ENCODE measurements around the gene IFRD2. TPM values are rescaled to one million over a fixed set of nuclear protein-coding genes. Genes with fewer than 3 reads are reported as not detected.
"Not testable (repeated sequence)": the region's sequence is repeated elsewhere in the genome, so short reads cannot be mapped to it uniquely, and the experiment has no call there.

The IFRD2 gene
- total and polyA plus RNA-seq, 2 experiments from 2014 or later = 41.4 to 71.6 TPM

DNA sequence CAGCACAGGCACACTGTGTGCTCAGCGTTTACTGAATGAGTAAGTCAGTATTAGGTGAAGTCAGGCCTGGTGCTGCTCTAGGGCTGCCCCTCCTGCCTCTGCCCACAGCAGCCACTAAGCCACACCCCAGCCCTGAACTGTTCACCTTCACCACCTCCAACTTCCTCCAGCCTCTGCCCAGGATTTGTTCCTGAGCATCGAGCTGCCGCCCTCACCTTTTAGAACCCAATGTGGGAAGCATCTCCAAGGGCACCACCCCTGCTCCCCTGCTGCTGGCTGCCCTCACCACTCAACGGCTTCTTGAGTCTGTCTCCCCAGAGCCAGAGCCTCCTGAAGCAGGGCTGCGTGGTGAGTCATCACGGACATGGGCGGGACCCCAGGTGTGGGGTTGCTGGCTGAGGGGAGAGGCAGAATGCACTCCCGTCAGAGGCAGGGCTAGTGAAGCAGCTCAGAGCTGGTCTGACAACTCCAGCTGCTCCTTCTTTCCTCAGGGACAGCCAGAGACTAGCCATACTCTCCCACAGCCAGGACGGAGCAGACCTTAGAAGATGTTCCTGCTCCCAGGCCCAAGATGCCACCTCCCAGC is 24.5 kb upstream of the IFRD2 start:
- H3K4me1 ChIP-seq (ENCODE audit: insufficient read depth) = peaks cover 37% of the 10 kb centered on the region
- H3K36me3 ChIP-seq (replicated peaks; ENCODE audit: insufficient read depth, low read depth) = no peaks in the 10 kb centered on the region
- TF ChIP-seq EZH2 (IDR thresholded peaks at IDR 0.05; ENCODE audit: borderline replicate concordance) (no peak), EZH2phosphoT487 (IDR thresholded peaks at IDR 0.05; ENCODE audit: low read depth, severe bottlenecking, unreplicated experiment) (no peak)
- TF ChIP-seq, protein P1, sequence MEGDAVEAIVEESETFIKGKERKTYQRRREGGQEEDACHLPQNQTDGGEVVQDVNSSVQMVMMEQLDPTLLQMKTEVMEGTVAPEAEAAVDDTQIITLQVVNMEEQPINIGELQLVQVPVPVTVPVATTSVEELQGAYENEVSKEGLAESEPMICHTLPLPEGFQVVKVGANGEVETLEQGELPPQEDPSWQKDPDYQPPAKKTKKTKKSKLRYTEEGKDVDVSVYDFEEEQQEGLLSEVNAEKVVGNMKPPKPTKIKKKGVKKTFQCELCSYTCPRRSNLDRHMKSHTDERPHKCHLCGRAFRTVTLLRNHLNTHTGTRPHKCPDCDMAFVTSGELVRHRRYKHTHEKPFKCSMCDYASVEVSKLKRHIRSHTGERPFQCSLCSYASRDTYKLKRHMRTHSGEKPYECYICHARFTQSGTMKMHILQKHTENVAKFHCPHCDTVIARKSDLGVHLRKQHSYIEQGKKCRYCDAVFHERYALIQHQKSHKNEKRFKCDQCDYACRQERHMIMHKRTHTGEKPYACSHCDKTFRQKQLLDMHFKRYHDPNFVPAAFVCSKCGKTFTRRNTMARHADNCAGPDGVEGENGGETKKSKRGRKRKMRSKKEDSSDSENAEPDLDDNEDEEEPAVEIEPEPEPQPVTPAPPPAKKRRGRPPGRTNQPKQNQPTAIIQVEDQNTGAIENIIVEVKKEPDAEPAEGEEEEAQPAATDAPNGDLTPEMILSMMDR (IDR thresholded peaks at IDR 0.05; ENCODE audit: poor library complexity) = no peak
- H3K79me2 ChIP-seq = peaks cover 38% of the 10 kb centered on the region
- no peaks in the 10 kb centered on the region for H3K27me3 ChIP-seq
- H3K9me2 ChIP-seq (replicated peaks; ENCODE audit: insufficient read depth) = no peaks in the 10 kb centered on the region
- WGBS (ENCODE audit: low lambda C conversion rate, missing lambda C conversion rate) = 47% methylated on average over 9 of the region's 9 CpGs
- H3K4me2 ChIP-seq = peak overlapping the region; percentile 61
- peaks cover 3% of the 10 kb centered on the region for H4K20me1 ChIP-seq (ENCODE audit: insufficient read depth, poor library complexity, severe bottlenecking)
- H3K27ac ChIP-seq = peak overlapping the region; percentile 91
- DNase-seq (ENCODE audit: low spot score) = peak; percentile 91
- H3K4me3 ChIP-seq = no peak overlapping the region
- no peak overlapping the region for H2AFZ ChIP-seq
- no peaks in the 10 kb centered on the region for H3K9me3 ChIP-seq (ENCODE audit: low read depth)

DNA sequence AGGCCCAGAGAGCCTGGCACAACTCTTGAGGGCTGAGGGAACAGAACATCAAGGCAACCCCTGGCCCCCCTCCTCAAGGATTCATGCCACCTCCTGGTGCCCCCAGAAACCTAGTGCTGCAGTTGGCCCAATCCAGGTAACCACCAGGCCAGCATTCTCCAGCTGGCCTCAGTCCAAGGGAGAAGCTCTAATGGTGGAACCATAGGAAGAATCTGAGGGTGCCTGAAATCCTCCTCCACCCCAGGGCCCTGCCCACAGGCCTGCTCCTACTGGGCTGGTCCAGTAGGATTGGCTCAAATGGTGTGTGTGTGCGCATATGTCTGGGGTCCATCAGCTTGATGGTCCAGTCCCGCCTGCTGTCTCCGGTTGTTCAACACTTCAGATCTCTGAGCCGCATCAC is 22.6 kb upstream of the IFRD2 start:
- no peaks in the 10 kb centered on the region for H3K36me3 ChIP-seq (replicated peaks; ENCODE audit: insufficient read depth, low read depth)
- H3K4me2 ChIP-seq = no peak overlapping the region
- H2AFZ ChIP-seq = no peak overlapping the region
- H3K4me1 ChIP-seq (ENCODE audit: insufficient read depth) = peaks cover 30% of the 10 kb centered on the region
- no peaks in the 10 kb centered on the region for H3K9me3 ChIP-seq (ENCODE audit: low read depth)
- TF ChIP-seq, protein P1 (IDR thresholded peaks at IDR 0.05; ENCODE audit: poor library complexity) = no peak
- TF ChIP-seq EZH2 (IDR thresholded peaks at IDR 0.05; ENCODE audit: borderline replicate concordance) = no peak
- TF ChIP-seq EZH2phosphoT487 (IDR thresholded peaks at IDR 0.05; ENCODE audit: low read depth, severe bottlenecking, unreplicated experiment) = no peak
- no peak for DNase-seq (ENCODE audit: low spot score)
- H3K27me3 ChIP-seq = no peaks in the 10 kb centered on the region
- peaks cover 3% of the 10 kb centered on the region for H4K20me1 ChIP-seq (ENCODE audit: insufficient read depth, poor library complexity, severe bottlenecking)
- no peak overlapping the region for H3K27ac ChIP-seq
- no peaks in the 10 kb centered on the region for H3K9me2 ChIP-seq (replicated peaks; ENCODE audit: insufficient read depth)
- peaks cover 28% of the 10 kb centered on the region for H3K79me2 ChIP-seq
- WGBS (ENCODE audit: low lambda C conversion rate, missing lambda C conversion rate) = 96% methylated on average over 4 of the region's 4 CpGs
- no peak overlapping the region for H3K4me3 ChIP-seq

DNA sequence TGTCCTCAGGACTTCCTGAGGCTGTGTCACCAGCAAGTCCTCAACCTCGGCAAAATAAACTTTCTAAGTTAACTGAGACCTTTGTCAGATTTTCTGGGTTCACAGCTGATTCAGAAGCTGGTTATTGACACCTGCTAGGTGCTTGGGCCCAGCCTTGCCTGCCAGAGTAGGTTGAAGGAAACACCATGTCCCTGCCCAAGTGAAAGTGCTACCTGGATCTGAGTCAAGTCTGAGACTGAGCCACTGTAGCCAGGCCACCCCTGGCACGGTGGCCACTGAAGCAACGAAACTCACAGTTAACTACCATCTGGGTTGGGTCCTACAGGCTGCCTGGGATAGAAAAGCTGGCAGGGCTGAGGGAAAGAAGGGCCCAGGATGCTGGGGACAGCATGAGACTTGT is 22.1 kb upstream of the IFRD2 start:
- Histone ChIP-seq H2AFZ (no peak overlapping the region), H3K4me1 (ENCODE audit: insufficient read depth) (peaks cover 26% of the 10 kb centered on the region), H3K9me2 (replicated peaks; ENCODE audit: insufficient read depth) (no peaks in the 10 kb centered on the region), H3K27ac (no peak overlapping the region), H3K36me3 (replicated peaks; ENCODE audit: insufficient read depth, low read depth) (no peaks in the 10 kb centered on the region), H3K79me2 (peaks cover 23% of the 10 kb centered on the region), H3K4me2 (no peak overlapping the region), H4K20me1 (ENCODE audit: insufficient read depth, poor library complexity, severe bottlenecking) (peaks cover 3% of the 10 kb centered on the region), H3K27me3 (no peaks in the 10 kb centered on the region), H3K4me3 (no peak overlapping the region), H3K9me3 (ENCODE audit: low read depth) (no peaks in the 10 kb centered on the region)
- no peak for DNase-seq (ENCODE audit: low spot score)
- TF ChIP-seq EZH2phosphoT487 (IDR thresholded peaks at IDR 0.05; ENCODE audit: low read depth, severe bottlenecking, unreplicated experiment) = no peak
- WGBS (ENCODE audit: low lambda C conversion rate, missing lambda C conversion rate) = 90% methylated on average over 3 of the region's 3 CpGs

DNA sequence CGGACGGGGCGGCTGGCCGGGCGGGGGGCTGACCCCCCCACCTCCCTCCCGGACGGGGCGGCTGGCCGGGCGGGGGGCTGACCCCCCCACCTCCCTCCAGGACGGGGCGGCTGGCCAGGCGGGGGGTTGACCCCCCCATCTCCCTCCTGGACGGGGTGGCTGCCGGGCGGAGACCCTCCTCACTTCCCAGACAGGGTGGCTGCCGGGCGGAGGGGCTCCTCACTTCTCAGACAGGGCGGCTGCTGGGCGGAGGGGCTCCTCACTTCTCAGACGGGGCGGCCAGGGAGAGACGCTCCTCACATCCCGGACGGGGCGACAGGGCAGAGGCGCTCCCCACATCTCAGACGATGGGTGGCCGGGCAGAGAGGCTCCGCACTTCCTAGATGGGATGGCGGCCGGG is 19.8 kb upstream of the IFRD2 start:
- not testable (repeated sequence) for H3K79me2 ChIP-seq; H4K20me1 ChIP-seq (ENCODE audit: insufficient read depth, poor library complexity, severe bottlenecking); H2AFZ ChIP-seq; H3K27me3 ChIP-seq; H3K4me3 ChIP-seq; H3K4me1 ChIP-seq (ENCODE audit: insufficient read depth); H3K27ac ChIP-seq; H3K4me2 ChIP-seq; H3K36me3 ChIP-seq (replicated peaks; ENCODE audit: insufficient read depth, low read depth); DNase-seq (ENCODE audit: low spot score); H3K9me3 ChIP-seq (ENCODE audit: low read depth); H3K9me2 ChIP-seq (replicated peaks; ENCODE audit: insufficient read depth)
- WGBS (ENCODE audit: low lambda C conversion rate, missing lambda C conversion rate) = 96% methylated on average over 15 of the region's 32 CpGs
